HG02678 (cell line): ENCODE results near the gene MPV17.
"Not testable (repeated sequence)": the region's sequence is repeated elsewhere in the genome, so short reads cannot be mapped to it uniquely, and the experiment has no call there.

ENCODE experiments used
- ATAC-seq: cut with Tn5 transposase; IDR thresholded peaks from one replicate; pipeline ENCODE4 v1.9.1; 2021; ENCODE audit warnings: mild to moderate bottlenecking, moderate library complexity; ENCODE audit not compliant: unreplicated experiment

Gene MPV17

DNA sequence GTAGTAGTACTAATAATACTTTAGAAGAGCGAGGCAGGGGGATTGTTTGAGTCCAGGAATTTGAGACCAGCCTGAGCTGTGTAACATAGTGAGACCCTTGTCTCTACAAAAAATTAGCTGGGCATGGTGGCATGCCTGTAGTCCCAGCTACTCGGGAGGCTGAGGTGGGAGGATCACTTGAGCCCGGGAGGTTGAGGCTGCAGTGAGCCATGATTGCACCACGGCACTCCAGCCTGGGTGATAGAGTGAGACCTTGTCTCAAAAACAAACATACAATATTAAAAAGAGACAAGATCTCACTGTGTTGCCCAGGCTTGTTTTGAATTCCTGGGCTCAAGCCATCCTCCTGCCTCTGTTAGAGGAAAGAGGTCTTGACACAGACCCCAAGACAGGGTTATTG lies 22.3 kb downstream of the MPV17 start:
- not testable (repeated sequence) for ATAC-seq

DNA sequence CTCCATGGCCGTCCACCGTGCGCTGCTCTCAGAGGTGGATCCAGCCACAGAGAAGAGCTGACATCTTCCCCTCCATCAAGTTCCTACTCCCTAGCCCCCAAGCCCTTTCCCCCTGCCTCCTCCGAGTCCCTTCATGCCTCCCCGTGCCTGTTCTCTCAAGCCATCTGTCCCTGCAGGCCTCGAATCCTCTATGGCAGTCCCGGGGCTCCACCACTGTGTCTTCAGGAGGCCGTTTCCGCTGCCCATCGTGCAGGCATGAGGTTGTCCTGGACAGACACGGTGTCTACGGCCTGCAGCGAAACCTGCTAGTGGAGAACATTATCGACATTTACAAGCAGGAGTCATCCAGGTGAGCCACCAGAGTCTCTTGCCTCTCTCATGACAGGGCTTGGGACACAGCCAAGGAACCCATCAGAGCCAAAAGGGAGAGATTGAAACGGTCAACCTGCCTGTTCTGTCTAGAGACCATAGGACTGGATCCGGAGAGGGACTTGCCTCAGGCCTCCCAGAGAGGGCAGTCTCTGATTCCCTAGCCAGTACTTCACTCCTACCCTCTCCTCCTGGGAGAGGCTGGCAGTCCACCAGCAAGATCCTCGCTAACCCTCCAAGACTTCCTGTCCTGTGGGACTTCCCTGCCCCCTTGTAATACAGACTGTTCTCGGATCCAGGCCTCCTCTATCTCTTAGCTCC lies 24.4 kb downstream of the MPV17 start:
- ATAC-seq, result no peak

DNA sequence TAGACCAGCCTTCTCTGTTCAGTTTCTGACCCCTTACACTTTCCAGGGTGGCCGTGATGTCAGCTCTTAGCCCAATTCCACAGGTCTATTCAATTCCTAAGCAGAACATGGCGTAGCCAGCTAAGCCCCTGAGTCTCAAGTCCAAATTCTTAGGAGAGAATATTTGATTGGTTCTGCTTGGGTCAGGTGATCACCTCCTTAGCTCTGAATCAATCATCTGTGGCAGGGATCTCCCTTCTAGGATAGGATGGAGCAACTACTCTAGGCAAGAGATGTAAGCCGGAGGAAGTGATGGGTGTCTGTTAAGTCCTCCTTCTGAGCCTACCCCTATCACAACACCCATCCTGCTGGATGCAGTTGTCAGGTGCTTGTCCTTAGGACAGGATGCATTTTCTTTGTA lies 25.7 kb downstream of the MPV17 start:
- ATAC-seq, result no peak

DNA sequence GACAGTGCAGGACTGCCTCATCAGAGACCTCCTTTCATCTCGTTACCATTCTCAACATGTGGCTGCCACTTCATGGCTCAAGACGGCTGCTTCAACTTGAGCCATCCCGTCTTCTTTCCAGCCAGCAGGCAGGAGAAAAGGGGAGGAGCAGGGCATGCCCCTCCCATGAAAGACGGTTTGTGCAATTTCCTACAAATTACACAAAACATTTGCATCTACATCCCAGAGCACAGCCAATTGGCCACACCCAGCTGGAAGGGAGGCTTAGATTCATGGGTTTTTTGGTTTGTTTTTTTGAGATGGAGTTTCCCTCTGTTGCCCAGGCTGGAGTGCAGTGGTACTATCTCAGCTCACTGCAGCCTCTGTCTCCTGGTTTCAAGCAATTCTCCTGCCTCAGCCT lies 26.4 kb downstream of the MPV17 start:
- ATAC-seq, result no peak

DNA sequence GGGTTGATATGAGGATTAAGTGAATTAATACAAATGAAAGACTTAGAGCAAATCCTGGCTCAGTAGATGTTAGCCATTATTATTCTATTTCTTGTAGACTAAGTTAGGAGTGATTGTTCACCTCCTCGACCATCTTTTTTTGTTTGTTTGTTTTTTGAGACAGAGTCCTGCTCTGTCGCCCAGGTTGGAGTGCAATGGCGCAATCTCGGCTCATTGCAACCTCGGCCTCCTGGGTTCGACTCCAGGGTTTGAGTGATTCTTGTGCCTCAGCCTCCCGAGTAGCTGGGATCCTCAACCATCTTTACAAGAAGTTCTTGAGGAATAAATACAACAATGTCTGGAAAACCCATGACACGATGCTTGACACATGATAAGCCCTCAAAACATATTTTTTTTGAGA lies 28.0 kb downstream of the MPV17 start:
- no peak for ATAC-seq

DNA sequence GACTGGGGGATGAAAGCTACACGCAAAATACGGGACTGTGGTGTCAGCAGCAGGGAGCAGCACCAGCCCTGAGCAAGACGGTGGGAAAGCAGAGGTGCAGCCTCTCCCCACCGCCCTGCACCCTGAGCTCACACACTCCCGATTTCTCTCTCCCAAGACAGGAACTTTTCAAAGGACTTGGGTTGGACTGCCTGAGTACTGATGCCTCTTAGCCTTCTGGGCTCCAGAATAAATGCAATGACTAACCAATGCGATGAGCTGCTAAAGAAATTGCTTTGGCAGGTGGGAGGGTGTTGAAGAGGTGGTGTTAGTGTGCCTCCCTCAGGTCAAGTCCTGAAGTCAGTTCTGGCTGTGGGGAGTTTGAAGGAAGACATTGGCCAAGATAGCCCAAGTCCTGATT lies 31.0 kb downstream of the MPV17 start:
- ATAC-seq, result no peak

DNA sequence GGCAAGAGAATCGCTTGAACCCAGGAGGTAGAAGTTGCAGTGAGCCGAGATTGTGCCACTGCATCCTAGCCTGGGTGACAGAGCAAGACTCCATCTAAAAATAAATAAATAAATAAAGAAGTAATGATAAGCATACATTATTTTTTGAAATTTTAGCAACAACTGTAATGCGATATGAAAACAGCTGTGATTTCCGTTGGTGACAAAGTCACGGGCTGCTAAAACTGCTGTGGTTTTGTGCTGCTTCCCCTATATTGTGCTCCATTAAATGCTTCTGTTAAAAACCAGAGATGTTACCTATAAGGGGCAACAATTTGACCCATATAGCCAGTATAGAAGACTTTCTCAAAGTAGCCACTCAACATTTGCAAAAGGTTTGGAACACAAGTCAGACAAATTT lies 32.3 kb downstream of the MPV17 start:
- no peak for ATAC-seq

DNA sequence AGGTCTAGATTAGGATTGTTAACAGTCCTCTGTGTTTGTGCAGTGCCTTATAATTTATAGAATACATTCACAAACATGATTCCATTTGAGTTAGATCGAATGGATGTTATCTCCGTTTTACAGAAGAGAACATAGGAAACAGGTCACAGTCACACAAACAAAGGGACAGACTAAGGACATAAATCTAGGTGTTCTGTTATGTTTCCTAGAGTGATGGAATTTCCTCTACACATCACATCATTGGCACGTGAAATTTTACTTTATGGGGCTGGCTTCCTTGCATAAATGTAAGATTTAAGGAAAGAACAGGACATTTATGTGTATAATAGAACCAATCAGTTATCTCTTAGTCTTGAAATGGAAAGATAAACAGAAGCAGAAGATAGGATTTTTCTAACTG lies 34.3 kb downstream of the MPV17 start:
- no peak for ATAC-seq

DNA sequence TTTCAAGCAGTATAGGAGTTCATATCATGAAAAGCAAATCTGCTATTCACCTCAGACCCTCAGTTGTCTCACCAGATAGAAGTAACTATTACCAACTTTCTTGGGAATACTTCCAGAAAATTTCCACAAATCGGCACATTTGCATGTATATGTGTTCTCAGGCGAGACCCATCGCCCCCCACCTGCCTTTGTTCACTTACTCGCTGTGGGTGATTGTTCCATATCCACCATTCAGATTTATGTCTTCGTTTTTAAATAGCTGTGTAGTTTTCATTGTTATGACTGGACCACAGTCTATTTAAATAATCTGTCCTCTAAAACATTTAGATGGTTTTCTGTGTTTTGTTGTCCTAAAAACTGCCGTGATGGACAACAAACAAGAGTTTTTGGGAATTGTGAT lies 37.4 kb downstream of the MPV17 start:
- ATAC-seq, result no peak

DNA sequence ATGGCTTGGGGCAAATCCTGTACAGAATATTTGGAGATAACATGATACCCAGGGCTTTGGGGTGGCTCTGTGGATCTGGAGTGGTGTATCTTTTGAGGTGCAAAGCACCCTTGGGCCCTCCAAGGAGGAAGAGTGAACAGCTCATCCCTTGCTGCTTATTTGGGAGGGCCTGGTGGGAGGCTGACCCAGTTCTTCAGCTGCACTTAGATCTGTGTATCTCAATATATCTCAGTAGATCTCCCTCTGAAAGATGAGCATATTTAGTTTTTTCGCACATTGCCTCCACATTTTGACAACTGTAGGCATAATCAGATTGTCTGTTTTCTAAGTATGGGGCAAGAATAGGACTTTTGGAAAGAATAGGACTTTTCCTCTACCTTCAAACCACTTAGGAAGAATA lies 37.9 kb downstream of the MPV17 start:
- ATAC-seq, result no peak

DNA sequence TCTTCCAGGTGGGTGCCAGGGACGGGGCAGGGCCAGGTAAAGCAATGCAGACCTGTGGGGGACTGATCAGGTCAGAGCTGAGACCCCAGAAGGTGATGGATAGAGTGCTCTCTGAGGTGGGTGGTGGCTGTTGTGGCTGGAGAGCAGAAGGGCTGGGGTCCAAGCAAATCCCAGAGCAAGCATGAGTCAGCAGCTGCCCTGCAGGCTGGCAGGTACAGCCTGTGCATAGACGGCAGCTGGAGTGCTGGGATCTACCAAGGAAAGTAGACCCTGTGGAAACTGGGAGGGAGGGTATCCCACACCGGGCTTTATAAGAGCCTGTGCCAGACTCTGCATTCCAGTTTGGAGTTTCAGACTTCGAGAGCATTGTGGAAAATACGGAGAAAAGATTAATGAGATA lies 40.0 kb downstream of the MPV17 start:
- no peak for ATAC-seq

DNA sequence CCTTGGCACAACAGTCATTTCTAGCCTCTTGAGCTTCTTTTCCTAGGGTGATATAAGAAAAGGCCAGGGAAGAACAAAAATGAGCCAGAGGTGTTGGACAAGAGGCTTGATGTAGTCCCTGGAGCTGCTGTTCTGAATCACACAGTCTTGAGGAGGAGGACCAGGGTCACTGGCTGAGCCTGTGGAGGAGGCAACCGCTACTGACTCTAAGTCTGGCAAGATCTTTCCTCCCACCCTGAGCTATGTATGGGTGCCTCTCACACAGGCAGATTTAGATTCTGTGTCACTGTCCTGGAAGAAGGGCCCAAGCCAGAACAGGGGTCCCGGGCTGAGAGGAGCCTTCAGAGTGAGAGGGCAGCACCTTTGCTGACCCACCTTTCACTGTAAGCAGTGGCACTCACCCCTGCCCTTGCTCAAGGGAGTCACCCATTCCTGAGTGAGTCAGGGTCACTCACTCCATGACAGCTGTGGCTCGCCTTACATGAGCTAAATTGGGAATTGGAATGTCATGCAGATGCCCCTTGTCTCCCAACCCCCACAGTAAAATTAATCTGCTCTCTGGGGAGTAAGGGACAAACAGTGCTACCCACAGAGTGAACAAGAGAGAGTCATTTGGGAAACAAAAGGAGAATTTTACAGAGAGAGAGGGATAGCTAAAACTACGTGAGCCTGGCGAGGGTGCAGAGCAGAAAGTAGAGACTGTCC lies 40.9 kb downstream of the MPV17 start, which contains the start of gene TRIM54:
Gene TRIM54 (plus strand): TSS at position 575 of the 705 bp plus-strand sequence. CDS start 303 bp downstream, outside the sequence.
- ATAC-seq, result no peak

DNA sequence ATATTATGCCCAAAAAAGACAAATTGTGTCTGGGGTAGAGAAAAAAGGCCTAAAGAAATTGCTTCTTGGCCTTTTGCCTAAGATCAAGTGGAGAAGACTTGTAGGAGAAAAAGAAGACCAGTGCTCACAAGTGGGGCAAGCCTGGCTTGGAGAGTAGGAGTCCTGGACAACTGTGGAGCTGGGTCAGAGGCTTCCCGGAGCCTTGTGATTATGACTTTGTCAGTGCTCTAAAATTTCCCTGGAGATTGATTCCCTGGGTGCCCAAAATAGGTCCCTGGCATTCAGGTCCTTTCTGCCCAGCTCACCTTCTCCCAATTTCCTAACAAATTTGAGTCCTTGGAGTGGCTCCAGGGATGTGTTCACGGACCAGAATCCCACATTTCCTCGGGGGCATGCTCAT lies 41.5 kb downstream of the MPV17 start:
- ATAC-seq, result no peak

DNA sequence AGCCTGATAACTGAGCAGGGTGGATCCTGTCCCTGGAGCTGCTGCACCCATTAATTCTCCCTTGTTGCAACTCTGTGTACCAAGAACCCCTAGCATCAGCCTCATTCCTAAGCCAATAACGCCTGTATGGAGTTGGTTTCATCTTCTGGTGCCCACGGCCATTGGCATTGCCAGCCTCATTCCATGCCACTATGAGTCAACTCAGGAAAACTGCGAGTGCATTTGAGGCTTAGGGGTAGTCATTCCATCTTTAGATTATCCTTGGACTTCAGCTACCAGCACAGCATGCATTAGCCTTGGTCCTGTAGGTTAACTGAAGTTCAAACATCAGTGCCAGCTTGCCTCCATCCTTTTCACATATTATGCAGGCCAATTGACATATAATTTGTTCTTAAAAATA lies 42.1 kb downstream of the MPV17 start:
- no peak for ATAC-seq

DNA sequence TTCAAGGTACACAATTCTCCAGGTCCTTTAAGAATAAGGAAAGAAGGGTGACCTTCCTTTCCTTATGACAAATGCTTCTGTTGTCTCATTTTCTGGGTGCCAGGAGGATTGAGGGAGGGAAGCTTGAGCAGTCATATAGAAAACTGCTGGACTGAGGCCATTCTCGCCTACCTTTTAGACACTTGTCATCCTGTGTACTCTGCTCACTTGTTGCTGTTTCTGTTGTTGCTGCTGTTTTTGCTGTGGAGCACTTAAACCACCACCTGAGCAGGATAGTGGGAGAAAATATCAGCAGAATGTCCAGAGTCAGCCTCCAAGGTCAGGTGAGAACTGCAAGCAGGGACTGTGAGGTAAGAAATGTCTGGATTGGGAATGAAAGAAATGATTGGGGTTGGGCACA lies 44.9 kb downstream of the MPV17 start:
- no peak for ATAC-seq

DNA sequence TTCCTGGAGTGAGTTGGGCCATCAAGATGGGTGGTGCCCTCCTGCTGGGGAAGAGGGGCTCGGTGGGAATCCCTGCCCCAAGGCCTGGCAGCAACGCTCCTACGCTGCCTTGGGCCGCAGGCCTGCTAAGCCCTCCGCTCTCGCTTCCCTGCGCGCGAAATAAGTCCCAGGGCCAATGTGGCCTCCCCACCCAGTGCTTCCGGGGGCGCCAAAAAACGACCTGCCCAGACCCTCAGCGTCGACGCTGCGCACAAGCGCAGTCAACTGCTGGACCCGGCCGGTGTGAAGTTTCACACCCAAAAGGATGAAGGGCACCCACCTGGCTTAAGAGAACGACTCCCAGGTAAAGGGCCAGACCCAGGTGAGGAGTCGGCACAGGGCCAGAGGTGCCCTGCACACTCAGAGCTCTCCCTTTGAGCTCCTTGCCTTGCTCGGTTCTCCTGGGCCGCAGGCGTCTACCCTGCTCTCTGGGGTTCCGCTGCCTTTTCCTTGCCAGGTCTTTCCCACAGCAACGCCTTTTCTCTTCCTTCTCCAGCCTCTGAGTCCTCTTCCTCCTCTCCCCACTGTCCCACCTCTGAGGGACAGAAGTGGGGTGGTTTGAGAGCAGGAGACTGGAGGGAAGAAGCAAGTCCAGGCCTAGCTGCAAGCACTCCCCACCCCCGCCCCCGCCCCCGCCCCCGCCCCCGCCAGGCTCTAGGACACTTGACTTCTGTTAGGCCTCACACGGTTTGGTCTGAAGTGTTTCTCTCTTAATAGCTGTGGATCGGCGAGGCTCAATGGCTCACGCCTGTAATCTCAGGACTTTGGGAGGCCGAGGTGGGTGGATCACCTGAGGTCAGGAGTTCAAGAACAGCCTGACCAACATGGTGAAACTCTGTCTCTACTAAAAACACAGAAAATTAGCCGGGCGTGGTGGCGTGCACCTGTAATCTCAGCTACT lies 47.4 kb downstream of the MPV17 start, which contains the start of gene DNAJC5G:
Gene DNAJC5G (plus strand): TSS at position 223 of the 940 bp plus-strand sequence. CDS start 1,296 bp downstream, outside the sequence.
- ATAC-seq, result no peak

DNA sequence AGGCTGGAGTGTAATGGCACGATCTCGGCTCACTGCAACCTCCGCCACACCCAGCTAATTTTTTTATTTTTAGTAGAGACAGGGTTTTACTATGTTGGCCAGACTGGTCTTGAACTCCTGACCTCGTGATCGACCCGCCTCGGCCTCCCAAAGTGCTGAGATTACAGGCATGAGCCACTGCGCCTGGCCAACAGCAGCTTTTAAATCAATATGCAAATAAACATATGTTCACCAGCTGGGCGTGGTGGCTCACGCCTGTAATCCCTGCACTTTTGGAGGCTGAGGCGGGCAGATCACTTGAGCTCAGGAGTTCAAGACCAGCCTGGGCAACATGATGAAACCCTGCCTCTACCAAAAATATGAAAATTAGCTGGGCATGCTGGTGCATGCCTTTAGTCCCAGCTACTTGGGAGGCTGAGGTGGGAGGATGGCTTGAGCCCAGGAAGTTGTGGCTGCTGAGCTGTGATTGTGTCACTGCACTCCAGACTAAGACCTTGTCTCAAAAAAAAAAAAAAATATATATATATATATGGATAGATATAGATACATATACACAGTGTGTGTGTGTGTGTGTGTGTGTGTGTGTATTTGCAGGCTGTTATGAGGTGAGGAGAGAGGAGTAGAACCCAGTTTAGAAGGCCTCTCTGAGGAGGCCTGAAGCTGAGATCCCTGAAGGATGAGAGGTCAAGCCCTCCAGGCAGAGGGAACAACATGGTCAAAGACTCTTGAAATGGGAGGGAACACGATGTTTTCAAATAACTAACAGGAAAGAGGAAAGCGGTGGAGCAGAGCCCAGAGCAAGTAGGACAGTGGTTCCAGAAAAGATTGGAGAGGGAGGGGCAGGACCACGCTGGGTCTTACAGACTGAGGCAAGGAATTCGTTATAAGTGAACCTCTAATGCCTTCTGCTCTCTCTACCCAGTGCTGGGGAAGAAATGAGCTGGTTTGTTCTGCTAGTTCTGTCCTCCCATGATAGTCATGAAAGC lies 50.1 kb downstream of the MPV17 start:
- ATAC-seq, result not testable (repeated sequence)

DNA sequence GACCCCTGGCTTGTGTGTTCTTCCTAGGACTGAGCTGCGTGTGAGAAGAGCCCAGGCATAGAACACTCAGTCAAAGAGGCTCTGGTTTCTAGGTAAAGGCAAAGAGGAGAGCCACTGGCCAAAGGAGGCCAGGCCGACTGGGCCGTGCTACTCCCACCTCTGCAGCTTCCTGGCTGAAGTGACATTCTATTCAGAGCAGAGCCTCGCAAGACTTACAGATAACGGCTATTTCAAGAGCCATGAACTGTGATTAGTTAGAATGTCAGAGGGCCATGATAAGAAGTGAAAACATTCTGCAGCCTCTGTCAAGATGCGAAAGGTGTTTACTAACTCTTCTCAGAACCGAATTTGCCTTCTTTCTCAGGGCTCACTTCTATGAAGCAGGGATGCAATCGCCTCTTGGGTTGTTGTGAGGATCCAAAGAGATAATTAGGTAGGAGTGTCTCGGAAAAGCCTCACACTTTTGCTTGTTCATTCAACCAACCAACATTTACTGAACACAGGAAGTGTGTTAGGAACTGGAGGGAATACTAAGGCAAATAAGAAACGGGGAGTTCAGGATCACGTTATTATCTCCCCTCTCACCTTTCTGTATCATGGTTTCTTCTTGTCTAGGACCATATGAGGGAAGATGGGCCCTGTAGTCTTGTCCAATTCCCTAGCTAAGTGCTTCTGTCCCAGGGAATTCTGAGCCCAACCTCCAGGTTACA lies 51.1 kb downstream of the MPV17 start:
- ATAC-seq, result no peak

DNA sequence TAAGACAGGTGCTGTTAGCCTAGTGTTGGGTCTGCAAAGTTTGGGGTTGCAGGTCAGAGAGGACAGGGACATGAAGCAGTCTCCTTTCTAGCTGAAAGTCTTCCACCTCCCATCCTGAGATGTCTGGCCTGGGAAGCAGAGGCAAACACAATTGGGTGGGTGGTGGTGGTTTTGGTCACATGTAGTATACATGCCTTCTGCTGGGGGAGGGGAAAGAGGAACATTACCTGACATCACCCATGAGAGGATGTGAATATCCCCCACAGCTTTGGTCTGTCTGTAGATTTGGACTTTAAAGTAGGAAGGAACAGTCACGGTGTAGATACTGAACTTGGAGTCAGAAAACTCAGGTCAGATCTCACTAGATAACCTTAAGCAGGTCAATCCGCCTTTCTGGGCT lies 52.2 kb downstream of the MPV17 start:
- no peak for ATAC-seq

DNA sequence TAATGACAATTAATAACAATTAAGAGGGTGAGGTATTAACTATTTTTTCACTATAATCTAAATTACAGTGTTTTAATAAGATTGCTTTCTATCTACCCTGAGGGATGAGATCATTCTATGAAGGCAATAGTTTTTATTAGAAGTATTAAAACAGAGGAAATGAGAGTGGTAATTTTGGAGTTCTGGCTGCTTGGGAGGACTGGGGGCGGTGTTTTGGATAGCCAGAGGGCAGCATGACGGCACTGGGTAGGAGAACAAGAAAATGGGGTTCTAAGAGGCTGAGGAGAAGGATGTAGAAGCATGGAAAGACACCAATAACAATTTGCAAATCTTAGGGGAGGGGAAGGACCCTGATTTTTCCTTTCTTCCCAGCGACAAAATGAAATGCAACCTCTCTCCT lies 52.8 kb downstream of the MPV17 start:
- ATAC-seq, result no peak
